ENCODE data around the gene EGR1. TPM values are rescaled to one million over a fixed set of nuclear protein-coding genes. Genes with fewer than 3 reads are reported as not detected.
"Not testable (repeated sequence)": the region's sequence is repeated elsewhere in the genome, so short reads cannot be mapped to it uniquely, and the experiment has no call there.

The EGR1 gene
- total RNA-seq, 1 donor: 36.6 TPM

GRCh38 chr5:138472353-138472752 is 7.1 kb downstream of the EGR1 start:
- Histone ChIP-seq H3K4me1 (ENCODE audit: insufficient read depth, low read length) (peaks cover 7% of the 10 kb centered on the region), H3K27me3 (ENCODE audit: insufficient read depth, low read length) (no peaks in the 10 kb centered on the region), H3K4me3 (ENCODE audit: low read length) (no peak overlapping the region), H3K9me3 (ENCODE audit: low read depth, low read length) (no peaks in the 10 kb centered on the region)

- H3K4me1 ChIP-seq (ENCODE audit: insufficient read depth, low read length); H3K27me3 ChIP-seq (ENCODE audit: insufficient read depth, low read length); H3K4me3 ChIP-seq (ENCODE audit: low read length); H3K9me3 ChIP-seq (ENCODE audit: low read depth, low read length): not testable (repeated sequence)
Measured at GRCh38 chr5:138473151-138473550, 7.9 kb downstream of the EGR1 start.

GRCh38 chr5:138476918-138477317 is 11.6 kb downstream of the EGR1 start:
- Histone ChIP-seq H3K4me1 (ENCODE audit: insufficient read depth, low read length) (no peaks in the 10 kb centered on the region), H3K27me3 (ENCODE audit: insufficient read depth, low read length) (no peaks in the 10 kb centered on the region), H3K9me3 (ENCODE audit: low read depth, low read length) (no peaks in the 10 kb centered on the region), H3K4me3 (ENCODE audit: low read length) (no peak overlapping the region)

GRCh38 chr5:138482638-138483037 is 17.4 kb downstream of the EGR1 start:
- no peaks in the 10 kb centered on the region for H3K9me3 ChIP-seq (ENCODE audit: low read depth, low read length)
- no peak overlapping the region for H3K4me3 ChIP-seq (ENCODE audit: low read length)
- no peaks in the 10 kb centered on the region for H3K27me3 ChIP-seq (ENCODE audit: insufficient read depth, low read length)
- H3K4me1 ChIP-seq (ENCODE audit: insufficient read depth, low read length): peaks cover 9% of the 10 kb centered on the region

GRCh38 chr5:138488481-138488945 is 23.2 kb downstream of the EGR1 start:
- Histone ChIP-seq H3K4me1 (ENCODE audit: insufficient read depth, low read length) (peaks cover 25% of the 10 kb centered on the region), H3K9me3 (ENCODE audit: low read depth, low read length) (no peaks in the 10 kb centered on the region), H3K27me3 (ENCODE audit: insufficient read depth, low read length) (peaks cover 27% of the 10 kb centered on the region), H3K4me3 (ENCODE audit: low read length) (no peak overlapping the region)

GRCh38 chr5:138489683-138490061 is 24.4 kb downstream of the EGR1 start:
- no peaks in the 10 kb centered on the region for H3K9me3 ChIP-seq (ENCODE audit: low read depth, low read length)
- H3K4me1 ChIP-seq (ENCODE audit: insufficient read depth, low read length): peaks cover 25% of the 10 kb centered on the region
- H3K4me3 ChIP-seq (ENCODE audit: low read length): no peak overlapping the region

GRCh38 chr5:138490648-138491283 is 25.5 kb downstream of the EGR1 start:
- H3K4me1 ChIP-seq (ENCODE audit: insufficient read depth, low read length): peaks cover 25% of the 10 kb centered on the region
- H3K4me3 ChIP-seq (ENCODE audit: low read length): no peak overlapping the region

More at GRCh38 chr5:138489683-138490061, 24.4 kb downstream of the EGR1 start:
- peaks cover 27% of the 10 kb centered on the region for H3K27me3 ChIP-seq (ENCODE audit: insufficient read depth, low read length)

GRCh38 chr5:138491284-138491648 is 26.0 kb downstream of the EGR1 start:
- Histone ChIP-seq H3K27me3 (ENCODE audit: insufficient read depth, low read length) (peaks cover 27% of the 10 kb centered on the region), H3K4me1 (ENCODE audit: insufficient read depth, low read length) (peaks cover 25% of the 10 kb centered on the region), H3K4me3 (ENCODE audit: low read length) (no peak overlapping the region), H3K9me3 (ENCODE audit: low read depth, low read length) (no peaks in the 10 kb centered on the region)

More at GRCh38 chr5:138490648-138491283, 25.5 kb downstream of the EGR1 start:
- Histone ChIP-seq H3K27me3 (ENCODE audit: insufficient read depth, low read length) (peaks cover 27% of the 10 kb centered on the region), H3K9me3 (ENCODE audit: low read depth, low read length) (no peaks in the 10 kb centered on the region)

GRCh38 chr5:138491669-138492559 is 26.6 kb downstream of the EGR1 start:
- Histone ChIP-seq H3K27me3 (ENCODE audit: insufficient read depth, low read length) (peaks cover 27% of the 10 kb centered on the region), H3K9me3 (ENCODE audit: low read depth, low read length) (no peaks in the 10 kb centered on the region), H3K4me3 (ENCODE audit: low read length) (peak overlapping the region; percentile 48)

GRCh38 chr5:138492560-138493045 is 27.3 kb downstream of the EGR1 start:
- peak overlapping the region; percentile 48 for H3K4me3 ChIP-seq (ENCODE audit: low read length)
- peaks cover 16% of the 10 kb centered on the region for H3K4me1 ChIP-seq (ENCODE audit: insufficient read depth, low read length)
- no peaks in the 10 kb centered on the region for H3K9me3 ChIP-seq (ENCODE audit: low read depth, low read length)
- H3K27me3 ChIP-seq (ENCODE audit: insufficient read depth, low read length): peaks cover 27% of the 10 kb centered on the region

More at GRCh38 chr5:138491669-138492559, 26.6 kb downstream of the EGR1 start:
- H3K4me1 ChIP-seq (ENCODE audit: insufficient read depth, low read length): peaks cover 19% of the 10 kb centered on the region

GRCh38 chr5:138495351-138495750 is 30.1 kb downstream of the EGR1 start:
- Histone ChIP-seq H3K27me3 (ENCODE audit: insufficient read depth, low read length) (peaks cover 15% of the 10 kb centered on the region), H3K4me3 (ENCODE audit: low read length) (no peak overlapping the region), H3K9me3 (ENCODE audit: low read depth, low read length) (no peaks in the 10 kb centered on the region), H3K4me1 (ENCODE audit: insufficient read depth, low read length) (peaks cover 16% of the 10 kb centered on the region)

GRCh38 chr5:138498376-138498775 is 33.1 kb downstream of the EGR1 start:
- Histone ChIP-seq H3K27me3 (ENCODE audit: insufficient read depth, low read length) (no peaks in the 10 kb centered on the region), H3K9me3 (ENCODE audit: low read depth, low read length) (no peaks in the 10 kb centered on the region), H3K4me3 (ENCODE audit: low read length) (no peak overlapping the region), H3K4me1 (ENCODE audit: insufficient read depth, low read length) (no peaks in the 10 kb centered on the region)

- H3K9me3 ChIP-seq (ENCODE audit: low read depth, low read length): no peaks in the 10 kb centered on the region
- no peaks in the 10 kb centered on the region for H3K4me1 ChIP-seq (ENCODE audit: insufficient read depth, low read length)
- no peak overlapping the region for H3K4me3 ChIP-seq (ENCODE audit: low read length)
- no peaks in the 10 kb centered on the region for H3K27me3 ChIP-seq (ENCODE audit: insufficient read depth, low read length)
Measured at GRCh38 chr5:138502121-138502520, 36.8 kb downstream of the EGR1 start.

GRCh38 chr5:138502521-138502920 is 37.2 kb downstream of the EGR1 start:
- Histone ChIP-seq H3K27me3 (ENCODE audit: insufficient read depth, low read length) (no peaks in the 10 kb centered on the region), H3K9me3 (ENCODE audit: low read depth, low read length) (no peaks in the 10 kb centered on the region), H3K4me1 (ENCODE audit: insufficient read depth, low read length) (no peaks in the 10 kb centered on the region), H3K4me3 (ENCODE audit: low read length) (no peak overlapping the region)

GRCh38 chr5:138503487-138504270 is 38.4 kb downstream of the EGR1 start:
- Histone ChIP-seq H3K4me1 (ENCODE audit: insufficient read depth, low read length) (no peaks in the 10 kb centered on the region), H3K27me3 (ENCODE audit: insufficient read depth, low read length) (no peaks in the 10 kb centered on the region), H3K4me3 (ENCODE audit: low read length) (no peak overlapping the region), H3K9me3 (ENCODE audit: low read depth, low read length) (no peaks in the 10 kb centered on the region)

Measured in mononuclear cell (primary cell).